Activated T-cell treated with anti-CD3 and anti-CD28 coated beads, Interleukin-2, amount 50 U/mL, for 24 hours (primary cell): ENCODE data around the gene GGCX.
"Not testable (repeated sequence)": the region's sequence is repeated elsewhere in the genome, so short reads cannot be mapped to it uniquely, and the experiment has no call there.

Experiments
- DNase-seq: peaks from one replicate; pipeline ENCODE4 v3.0.0-alpha.2; 2020
- H3K27ac Mint-ChIP-seq: 2 replicates; pipeline ENCODE4 v1.8.0; 2020; ENCODE audit warnings: mild to moderate bottlenecking, mixed read lengths
- H3K27me3 Mint-ChIP-seq: 2 replicates; pipeline ENCODE4 v1.8.0; 2020; ENCODE audit warnings: mixed read lengths
- H3K36me3 Mint-ChIP-seq: 2 replicates; pipeline ENCODE4 v1.8.0; 2020; ENCODE audit warnings: low read depth, mixed read lengths
- H3K4me1 Mint-ChIP-seq: 2 replicates; pipeline ENCODE4 v1.8.0; 2020; ENCODE audit warnings: low read depth, mixed read lengths
- H3K4me3 Mint-ChIP-seq: 2 replicates; pipeline ENCODE4 v1.8.0; 2020; ENCODE audit warnings: mild to moderate bottlenecking, moderate library complexity, mixed read lengths
- H3K9me3 Mint-ChIP-seq: 2 replicates; pipeline ENCODE4 v1.8.0; 2020; ENCODE audit warnings: mixed read lengths

The GGCX gene

DNA sequence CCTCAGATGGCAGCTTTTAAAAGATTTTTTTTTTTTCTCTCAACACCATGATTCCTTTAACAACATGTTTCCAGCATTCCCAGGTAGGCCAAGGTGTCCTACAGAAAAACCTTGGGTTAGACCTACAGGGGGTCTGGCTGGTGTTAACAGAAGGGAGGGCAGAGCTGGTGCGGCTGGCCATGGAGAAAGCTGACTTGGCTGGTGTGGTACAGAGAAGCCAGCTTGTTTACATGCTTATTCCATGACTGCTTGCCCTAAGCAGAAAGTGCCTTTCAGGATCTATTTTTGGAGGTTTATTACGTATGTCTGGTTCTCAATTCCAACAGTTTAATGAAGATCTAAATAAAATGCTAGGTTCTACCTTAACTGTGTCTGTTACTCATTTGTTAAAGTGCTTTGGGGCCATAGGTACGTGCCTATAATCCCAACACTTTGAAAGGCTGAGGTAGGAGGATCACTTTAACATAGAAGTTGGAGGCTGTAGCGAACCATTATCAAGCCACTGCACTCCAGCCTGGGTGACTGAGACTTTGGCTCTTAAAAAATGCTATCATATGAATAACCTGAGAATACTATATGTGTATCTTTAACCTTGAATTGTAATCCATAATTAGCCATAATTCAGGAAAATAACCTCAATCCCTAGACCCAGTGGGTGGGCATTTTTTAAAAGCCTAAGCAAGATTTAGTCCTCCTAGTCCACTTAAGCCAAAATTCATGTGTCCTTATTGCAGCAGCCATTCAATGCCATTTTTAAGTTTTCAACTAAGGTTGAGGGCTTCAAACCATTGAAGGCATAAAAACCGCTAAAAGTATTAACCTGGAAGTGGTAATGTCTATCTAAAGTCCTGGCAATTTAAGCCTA lies 16.1 kb downstream of the GGCX start:
- Mint-ChIP-seq H3K36me3 (peaks cover 93% of the 10 kb centered on the region), H3K4me3 (peak overlapping the region; percentile 20), H3K27ac (peak overlapping the region; percentile 99), H3K4me1 (peaks cover 33% of the 10 kb centered on the region)
- H3K9me3 Mint-ChIP-seq, DNase-seq, H3K27me3 Mint-ChIP-seq: not testable (repeated sequence)

DNA sequence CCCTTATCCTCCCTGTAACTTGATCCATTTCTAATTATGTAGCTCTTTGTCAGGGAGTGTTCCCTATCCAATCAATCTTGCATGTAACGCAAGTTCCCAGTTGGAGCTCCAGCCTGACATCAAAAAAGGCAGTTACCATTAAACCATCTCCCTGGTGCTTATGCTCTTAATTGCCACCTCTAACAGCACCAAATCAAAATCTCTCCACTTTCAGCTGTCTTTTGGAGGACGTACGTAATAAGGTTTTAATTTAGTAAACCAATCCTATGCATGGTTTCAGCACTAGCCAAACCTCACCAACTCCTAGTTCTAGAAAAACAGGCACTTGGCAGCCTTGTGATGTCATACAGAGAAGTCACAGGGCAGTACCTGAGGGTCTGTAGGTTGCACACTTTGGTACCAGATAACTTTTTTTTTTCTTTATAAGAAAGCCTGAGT lies 17.0 kb downstream of the GGCX start:
- peaks cover 94% of the 10 kb centered on the region for H3K36me3 Mint-ChIP-seq

DNA sequence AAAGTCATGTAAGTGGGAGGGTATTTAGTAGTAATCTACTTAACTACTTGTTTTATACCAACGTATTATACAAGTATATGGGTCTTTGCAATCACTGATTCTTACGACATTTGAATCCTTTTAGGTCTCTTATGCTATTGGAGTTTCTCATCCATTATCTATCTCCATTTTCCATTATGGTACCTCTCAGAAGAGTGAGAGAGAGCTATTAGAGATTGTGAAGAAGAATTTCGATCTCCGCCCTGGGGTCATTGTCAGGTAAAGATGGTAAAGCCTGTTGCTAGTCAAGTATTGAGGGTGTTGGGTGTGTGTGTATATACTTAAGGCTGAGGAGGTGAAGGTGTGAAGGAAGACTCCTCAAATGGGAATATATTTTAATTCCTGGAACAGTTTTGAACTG lies 18.5 kb downstream of the GGCX start:
- no peak for DNase-seq
- Mint-ChIP-seq H3K4me1 (peaks cover 33% of the 10 kb centered on the region), H3K9me3 (no peaks in the 10 kb centered on the region), H3K27me3 (no peaks in the 10 kb centered on the region), H3K4me3 (peak overlapping the region; percentile 88), H3K27ac (peak overlapping the region; percentile 99), H3K36me3 (peaks cover 92% of the 10 kb centered on the region)

More for the DNA sequence above, 17.0 kb downstream of the GGCX start:
- H3K27me3 Mint-ChIP-seq, DNase-seq, H3K9me3 Mint-ChIP-seq: not testable (repeated sequence)
- Mint-ChIP-seq H3K4me1 (peaks cover 33% of the 10 kb centered on the region), H3K27ac (peak overlapping the region; percentile 99), H3K4me3 (peak overlapping the region; percentile 49)

DNA sequence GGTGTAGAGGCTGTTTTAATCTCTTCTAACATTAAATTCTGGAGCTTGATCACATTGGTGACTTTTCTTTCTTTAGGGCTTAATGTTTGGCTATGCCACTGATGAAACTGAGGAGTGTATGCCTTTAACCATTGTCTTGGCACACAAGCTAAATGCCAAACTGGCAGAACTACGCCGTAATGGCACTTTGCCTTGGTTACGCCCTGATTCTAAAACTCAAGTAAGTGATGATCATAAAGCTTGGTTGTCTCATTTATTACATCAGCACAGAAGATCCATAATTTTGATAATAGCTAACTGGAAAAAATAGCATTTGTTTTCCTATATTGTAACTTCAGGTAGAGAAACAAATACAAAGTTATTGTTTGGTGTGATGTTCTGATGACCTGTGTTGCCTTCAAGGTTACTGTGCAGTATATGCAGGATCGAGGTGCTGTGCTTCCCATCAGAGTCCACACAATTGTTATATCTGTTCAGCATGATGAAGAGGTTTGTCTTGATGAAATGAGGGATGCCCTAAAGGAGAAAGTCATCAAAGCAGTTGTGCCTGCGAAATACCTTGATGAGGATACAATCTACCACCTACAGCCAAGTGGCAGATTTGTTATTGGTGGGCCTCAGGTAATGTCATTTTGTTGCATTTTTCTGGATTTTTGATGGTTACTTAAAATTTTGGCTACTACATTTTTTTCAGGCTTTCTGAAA lies 19.4 kb downstream of the GGCX start:
- DNase-seq, result no peak
- Mint-ChIP-seq H3K4me3 (peak overlapping the region; percentile 88), H3K27me3 (no peaks in the 10 kb centered on the region), H3K4me1 (peaks cover 41% of the 10 kb centered on the region), H3K36me3 (peaks cover 92% of the 10 kb centered on the region), H3K27ac (peak overlapping the region; percentile 99), H3K9me3 (no peaks in the 10 kb centered on the region)

DNA sequence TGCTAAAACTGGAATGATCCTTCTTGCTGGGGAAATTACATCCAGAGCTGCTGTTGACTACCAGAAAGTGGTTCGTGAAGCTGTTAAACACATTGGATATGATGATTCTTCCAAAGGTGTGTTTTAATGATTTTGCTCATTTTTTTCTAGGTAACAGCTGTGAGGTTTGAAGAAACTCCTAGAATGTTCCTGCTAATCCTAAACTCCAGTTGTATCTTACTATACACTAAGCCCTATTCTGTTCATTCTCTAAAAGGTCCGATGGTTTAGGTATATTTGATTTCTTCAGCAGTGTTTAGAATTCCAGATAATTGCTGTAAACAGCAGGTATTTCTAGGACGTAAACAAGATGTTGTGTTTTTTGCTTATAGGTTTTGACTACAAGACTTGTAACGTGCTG lies 20.0 kb downstream of the GGCX start:
- Mint-ChIP-seq H3K27me3 (no peaks in the 10 kb centered on the region), H3K27ac (peak overlapping the region; percentile 99)

DNA sequence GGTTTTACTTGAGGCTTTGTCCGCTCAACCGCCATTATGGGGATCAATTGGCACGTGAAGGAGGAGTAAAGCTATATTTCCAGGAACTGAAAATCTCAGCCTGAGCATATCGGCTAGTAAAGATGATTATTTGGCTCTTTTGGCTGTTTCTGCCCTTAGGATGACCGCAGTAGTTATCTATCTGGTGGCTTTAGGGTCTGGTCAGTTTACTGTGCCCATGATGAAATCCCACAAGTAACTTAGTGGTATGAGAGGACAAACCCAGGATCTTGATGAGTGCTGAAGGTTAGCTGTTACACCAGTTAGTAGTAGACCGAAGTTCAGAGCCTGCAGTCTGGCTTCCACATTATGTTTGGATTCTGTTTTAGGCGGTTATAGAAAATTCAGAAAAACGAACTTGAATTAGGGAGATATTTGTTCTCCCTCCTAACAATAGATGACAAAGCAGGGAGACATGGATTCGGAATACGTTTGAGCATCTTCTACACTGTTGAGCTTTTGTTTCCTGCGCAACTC lies 21.1 kb downstream of the GGCX start:
- DNase-seq, result no peak

More for the DNA sequence above, 20.0 kb downstream of the GGCX start:
- peaks cover 47% of the 10 kb centered on the region for H3K4me1 Mint-ChIP-seq
- no peaks in the 10 kb centered on the region for H3K9me3 Mint-ChIP-seq
- peak overlapping the region; percentile 88 for H3K4me3 Mint-ChIP-seq
- H3K36me3 Mint-ChIP-seq, result peaks cover 85% of the 10 kb centered on the region
- DNase-seq, result no peak

DNA sequence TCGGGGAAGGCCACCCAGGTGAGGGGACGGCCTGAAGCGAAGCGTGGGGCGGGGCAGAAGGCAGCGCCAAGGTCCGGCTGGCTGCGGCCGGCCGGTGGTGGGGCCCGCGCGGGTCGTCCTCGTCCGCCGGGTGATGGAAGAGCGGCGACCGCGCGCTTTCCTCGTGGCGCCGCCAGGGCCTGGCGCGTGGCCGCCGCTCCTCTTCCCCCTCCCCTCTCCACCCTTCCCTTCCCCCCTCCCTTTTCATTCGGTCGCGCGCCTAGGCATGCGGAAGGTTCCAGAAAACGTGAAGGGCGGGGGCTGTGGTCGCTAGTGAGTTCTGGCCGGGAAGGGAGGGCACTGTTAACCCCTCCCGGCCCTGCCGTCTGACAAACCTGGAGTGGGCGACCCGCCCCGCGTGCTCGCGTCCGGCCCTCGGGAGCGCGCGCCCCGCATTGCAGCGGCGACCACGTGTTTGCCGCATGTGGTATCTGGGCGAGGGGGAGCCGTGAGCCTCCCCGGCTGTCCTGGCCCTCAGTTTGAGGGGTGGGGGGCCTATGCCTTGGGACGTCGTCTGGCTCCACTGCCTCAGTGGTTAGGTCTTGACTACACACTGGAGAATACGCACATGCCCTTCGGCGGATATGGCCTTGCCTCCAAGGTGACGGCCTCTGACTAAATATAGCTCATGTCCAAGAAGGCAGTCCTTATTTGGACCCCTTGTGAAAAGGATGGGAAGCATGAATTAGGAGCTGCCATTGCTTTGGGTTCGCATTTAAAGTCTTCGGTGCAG lies 21.7 kb downstream of the GGCX start:
- peaks cover 68% of the 10 kb centered on the region for H3K36me3 Mint-ChIP-seq
- peak overlapping the region; percentile 88 for H3K4me3 Mint-ChIP-seq
- DNase-seq, result peak; percentile 89
- peak overlapping the region; percentile 99 for H3K27ac Mint-ChIP-seq
- no peaks in the 10 kb centered on the region for H3K27me3 Mint-ChIP-seq
- H3K4me1 Mint-ChIP-seq, result peaks cover 50% of the 10 kb centered on the region
- no peaks in the 10 kb centered on the region for H3K9me3 Mint-ChIP-seq

More for the DNA sequence above, 21.1 kb downstream of the GGCX start:
- H3K9me3 Mint-ChIP-seq, result no peaks in the 10 kb centered on the region
- peaks cover 50% of the 10 kb centered on the region for H3K4me1 Mint-ChIP-seq
- no peaks in the 10 kb centered on the region for H3K27me3 Mint-ChIP-seq
- peak overlapping the region; percentile 88 for H3K4me3 Mint-ChIP-seq
- peak overlapping the region; percentile 99 for H3K27ac Mint-ChIP-seq
- peaks cover 75% of the 10 kb centered on the region for H3K36me3 Mint-ChIP-seq

DNA sequence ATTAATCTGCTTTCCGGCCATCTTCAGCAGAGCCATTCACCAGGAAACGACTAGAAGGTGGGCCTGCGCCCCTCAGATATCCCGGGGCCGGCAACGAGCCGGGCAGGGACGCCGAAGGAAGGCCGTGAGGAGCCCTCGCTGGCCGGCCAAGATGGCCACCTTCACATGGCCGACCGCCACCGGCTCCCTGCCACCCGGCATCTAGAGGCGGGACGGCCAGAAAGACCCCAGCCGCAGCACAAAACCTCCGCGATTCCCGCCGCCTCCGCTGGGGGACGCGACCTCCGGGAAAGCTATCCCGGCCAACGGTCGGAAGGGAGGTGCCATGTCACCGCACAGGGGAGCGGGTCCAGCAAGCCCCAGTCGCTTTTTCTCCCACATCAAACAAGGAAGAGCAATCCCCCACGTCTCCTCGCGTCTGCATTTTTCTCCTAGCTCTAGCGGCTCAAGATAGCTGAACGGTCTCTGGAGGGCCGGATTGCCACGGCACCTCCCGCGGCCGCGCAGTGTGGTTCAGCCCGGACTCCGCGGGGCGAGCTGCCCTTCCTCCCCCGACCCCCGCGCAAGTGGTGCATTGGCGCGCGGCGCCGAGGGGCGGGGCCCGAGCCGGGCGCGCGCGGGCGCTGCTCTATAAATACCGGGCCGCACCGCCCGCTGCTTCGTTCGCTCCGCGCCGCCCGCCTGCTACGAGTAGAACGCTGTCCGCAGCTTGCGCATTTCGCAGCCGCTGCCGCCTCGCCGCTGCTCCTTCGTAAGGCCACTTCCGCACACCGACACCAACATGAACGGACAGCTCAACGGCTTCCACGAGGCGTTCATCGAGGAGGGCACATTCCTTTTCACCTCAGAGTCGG lies 22.6 kb downstream of the GGCX start, which contains the start of gene MAT2A:
MAT2A (plus strand) TSS at position 662 of the 854 bp plus-strand sequence; CDS start at position 782, 120 bp downstream.
- peaks cover 60% of the 10 kb centered on the region for H3K36me3 Mint-ChIP-seq
- H3K4me3 Mint-ChIP-seq, result peak within 1 kb of the TSS; percentile 88
- peak within 1 kb of the TSS; percentile 99 for H3K27ac Mint-ChIP-seq
- peaks cover 43% of the 10 kb centered on the region for H3K4me1 Mint-ChIP-seq
- H3K27me3 Mint-ChIP-seq, result no peaks in the 10 kb centered on the region
- H3K9me3 Mint-ChIP-seq, result no peaks in the 10 kb centered on the region
- peak; percentile 96 for DNase-seq

DNA sequence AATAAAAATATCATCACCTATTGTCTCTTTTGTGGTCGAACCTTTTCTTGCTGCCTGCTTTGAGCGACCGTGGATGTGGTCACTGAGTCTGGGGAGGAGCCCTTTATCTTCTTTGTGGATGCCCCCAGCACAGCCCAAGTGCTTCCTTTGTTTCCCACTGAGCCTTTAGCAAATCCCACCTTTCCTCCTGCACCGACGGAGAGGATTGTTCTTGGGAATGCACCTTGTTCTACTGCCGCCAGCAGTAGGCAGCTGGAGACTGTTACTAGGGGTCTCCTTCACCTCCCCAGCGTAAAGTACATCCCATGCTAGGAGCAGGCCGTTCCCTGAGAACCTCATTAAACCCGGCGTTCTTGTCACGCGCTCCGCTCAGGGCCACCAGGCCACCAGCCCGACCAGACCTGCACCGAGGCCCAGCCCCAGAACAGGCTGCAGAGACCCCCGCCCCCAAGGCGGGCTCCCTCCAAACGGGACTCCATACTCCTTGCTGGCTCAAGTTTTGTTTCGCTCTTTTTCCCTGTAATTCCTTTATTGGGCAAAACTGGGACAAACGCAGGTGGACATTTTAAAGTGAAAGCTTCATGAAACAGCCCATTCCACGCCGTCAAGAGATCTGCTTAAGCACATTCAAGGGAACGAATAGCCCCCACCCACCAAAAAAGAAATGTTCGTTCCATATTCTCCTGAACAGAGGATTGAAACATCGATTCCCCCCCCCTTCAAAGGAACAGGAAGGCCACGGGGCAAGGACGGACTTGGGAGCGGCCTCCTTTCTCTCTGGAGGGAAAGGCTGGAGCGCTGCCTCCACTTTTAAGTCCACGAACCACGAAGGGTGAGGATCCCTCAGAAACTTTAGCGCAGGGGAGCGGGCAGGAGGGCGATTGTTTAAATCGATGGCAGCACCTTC lies 23.4 kb downstream of the GGCX start:
- H3K27ac Mint-ChIP-seq, result peak overlapping the region; percentile 99
- no peaks in the 10 kb centered on the region for H3K27me3 Mint-ChIP-seq
- peaks cover 37% of the 10 kb centered on the region for H3K4me1 Mint-ChIP-seq
- peak; percentile 75 for DNase-seq
- H3K36me3 Mint-ChIP-seq, result peaks cover 51% of the 10 kb centered on the region
- H3K4me3 Mint-ChIP-seq, result peak overlapping the region; percentile 88
- no peaks in the 10 kb centered on the region for H3K9me3 Mint-ChIP-seq

DNA sequence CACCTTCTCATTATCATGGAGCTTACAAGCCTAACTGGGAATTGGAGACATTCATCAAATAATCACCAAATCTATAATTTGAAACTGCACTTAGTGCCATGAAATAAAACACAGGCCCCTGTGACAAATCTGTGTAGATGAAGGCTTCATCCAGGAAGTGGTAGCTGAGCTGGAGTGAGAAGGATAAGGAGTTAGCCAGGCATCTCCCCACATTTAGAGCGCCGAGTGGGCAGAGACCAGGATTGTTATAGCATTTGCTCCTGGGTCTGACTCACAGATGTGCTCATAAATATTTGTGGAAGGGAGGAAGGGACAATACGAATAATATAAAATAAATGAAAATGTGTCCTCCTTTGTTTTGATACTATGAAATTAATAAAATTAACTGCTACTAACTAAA lies 24.8 kb downstream of the GGCX start:
- Mint-ChIP-seq H3K27ac (no peak overlapping the region), H3K9me3 (no peaks in the 10 kb centered on the region), H3K36me3 (peaks cover 38% of the 10 kb centered on the region), H3K4me1 (peaks cover 23% of the 10 kb centered on the region), H3K4me3 (peak overlapping the region; percentile 12), H3K27me3 (no peaks in the 10 kb centered on the region)
- no peak for DNase-seq

DNA sequence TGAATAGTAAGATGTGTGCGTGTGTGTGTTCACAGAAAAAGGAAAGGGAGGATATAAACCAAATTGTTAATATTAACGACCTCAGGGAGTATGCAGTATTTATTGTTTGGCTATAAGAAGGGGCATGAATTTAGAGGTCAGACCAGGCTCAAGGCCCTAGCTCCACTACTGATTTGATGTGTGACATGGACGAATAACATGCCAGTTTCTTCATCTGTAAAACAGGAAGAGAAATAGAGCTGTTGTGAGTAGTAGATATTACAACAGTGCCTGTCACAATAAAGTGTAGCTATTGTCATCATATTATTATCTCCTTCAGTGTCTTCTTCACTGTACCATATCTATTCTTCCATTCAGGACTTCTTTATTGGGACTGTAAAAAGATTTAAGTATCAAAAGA lies 26.4 kb downstream of the GGCX start:
- Mint-ChIP-seq H3K27ac (no peak overlapping the region), H3K36me3 (peaks cover 22% of the 10 kb centered on the region), H3K9me3 (no peaks in the 10 kb centered on the region), H3K4me1 (peaks cover 17% of the 10 kb centered on the region), H3K27me3 (peaks cover 4% of the 10 kb centered on the region), H3K4me3 (no peak overlapping the region)
- no peak for DNase-seq

DNA sequence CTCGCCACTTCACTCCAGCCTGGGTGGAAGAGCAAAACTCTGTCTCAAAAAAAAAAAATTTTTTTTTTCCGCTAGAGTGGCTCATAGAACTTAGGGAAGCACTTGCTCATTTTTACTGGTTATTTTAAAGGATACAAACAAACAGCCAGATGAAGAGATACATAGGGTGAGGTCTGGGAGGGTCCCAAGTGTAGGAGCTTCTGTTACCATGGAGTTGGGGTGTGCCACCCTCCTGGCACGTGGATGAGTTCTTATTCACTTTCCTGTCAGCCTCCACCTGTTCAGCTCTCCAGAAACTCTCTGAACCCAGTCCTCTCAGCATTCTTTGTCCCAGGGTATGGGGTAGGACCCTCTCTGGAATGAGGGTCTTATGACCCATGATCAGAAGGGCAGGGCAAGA lies 27.2 kb downstream of the GGCX start:
- no peak for DNase-seq
- H3K36me3 Mint-ChIP-seq, result peaks cover 15% of the 10 kb centered on the region
- H3K4me3 Mint-ChIP-seq, result no peak overlapping the region
- H3K27me3 Mint-ChIP-seq, result peaks cover 5% of the 10 kb centered on the region
- peaks cover 17% of the 10 kb centered on the region for H3K4me1 Mint-ChIP-seq
- no peak overlapping the region for H3K27ac Mint-ChIP-seq
- H3K9me3 Mint-ChIP-seq, result no peaks in the 10 kb centered on the region

DNA sequence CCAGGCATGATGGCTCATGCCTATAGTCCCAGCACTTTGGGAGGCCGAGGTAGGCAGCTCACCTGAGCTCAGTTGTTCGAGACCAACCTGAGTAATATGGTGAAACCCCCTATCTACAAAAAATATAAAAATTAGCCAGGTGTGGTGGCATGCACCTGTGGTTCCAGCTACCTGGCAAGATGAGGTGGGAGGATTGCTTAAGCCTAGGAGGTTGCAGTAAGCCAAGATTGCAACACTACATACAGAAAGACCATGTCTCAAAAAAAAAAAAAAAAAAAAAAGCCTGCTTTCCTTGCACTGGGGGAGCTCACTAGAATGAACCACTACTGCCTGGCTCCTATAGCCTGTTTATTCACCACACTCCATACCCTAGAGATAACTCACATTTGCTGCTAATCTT lies 29.7 kb downstream of the GGCX start:
- no peak overlapping the region for H3K27ac Mint-ChIP-seq
- no peaks in the 10 kb centered on the region for H3K36me3 Mint-ChIP-seq
- H3K4me3 Mint-ChIP-seq, result no peak overlapping the region
- no peak for DNase-seq
- peaks cover 13% of the 10 kb centered on the region for H3K27me3 Mint-ChIP-seq
- H3K9me3 Mint-ChIP-seq, result no peaks in the 10 kb centered on the region
- peaks cover 6% of the 10 kb centered on the region for H3K4me1 Mint-ChIP-seq
